WTC11 (cell line): ENCODE results near the gene SPINK6.

ENCODE experiments used
- CREM ChIP-seq: sonication (generic); formaldehyde crosslinking; IDR thresholded peaks from 2 replicates; pipeline ENCODE4 v1.8.1; 2022; ENCODE audit warnings: mild to moderate bottlenecking, missing genetic modification reagents, moderate library complexity
- ELF4 ChIP-seq: sonication (generic); formaldehyde crosslinking; IDR thresholded peaks from 2 replicates; pipeline ENCODE4 v1.8.1; 2022; ENCODE audit warnings: low read depth, mild to moderate bottlenecking, moderate library complexity, missing genetic modification reagents
- MAX ChIP-seq: sonication (generic); formaldehyde crosslinking; IDR thresholded peaks from 2 replicates; pipeline ENCODE4 v1.8.0; 2022; ENCODE audit warnings: mild to moderate bottlenecking, missing genetic modification reagents
- NR1H2 ChIP-seq: sonication (generic); formaldehyde crosslinking; IDR thresholded peaks from 2 replicates; pipeline ENCODE4 v1.9.0; 2021; ENCODE audit warnings: mild to moderate bottlenecking, moderate library complexity, missing genetic modification reagents
- TP53 ChIP-seq: sonication (generic); formaldehyde crosslinking; IDR thresholded peaks from 2 replicates; pipeline ENCODE4 v1.8.1; 2023; ENCODE audit warnings: mild to moderate bottlenecking, missing genetic modification reagents
- USF1 ChIP-seq: sonication (generic); formaldehyde crosslinking; IDR thresholded peaks from 2 replicates; pipeline ENCODE4 v1.8.0; 2022; ENCODE audit warnings: mild to moderate bottlenecking, missing genetic modification reagents
- ZNF512 ChIP-seq: sonication (generic); formaldehyde crosslinking; IDR thresholded peaks from 2 replicates; pipeline ENCODE4 v1.8.1; 2022; ENCODE audit warnings: missing genetic modification reagents, borderline replicate concordance
- TF ChIP-seq, protein P1 (sequence below): fragments of 200-600 bp; IDR thresholded peaks from 2 replicates; pipeline ENCODE4 v1.8.0; 2022; ENCODE audit warnings: antibody characterized with exemption
- TF ChIP-seq, protein P2 (sequence below): sonication (generic); formaldehyde crosslinking; IDR thresholded peaks from 2 replicates; pipeline ENCODE4 v1.8.1; 2022; ENCODE audit warnings: low read depth, mild to moderate bottlenecking, moderate library complexity, missing genetic modification reagents, borderline replicate concordance
- TF ChIP-seq, protein P3 (sequence below): sonication (generic); formaldehyde crosslinking; IDR thresholded peaks from 2 replicates; pipeline ENCODE4 v1.8.1; 2022; ENCODE audit warnings: low read depth, missing genetic modification reagents, borderline replicate concordance
- TF ChIP-seq, protein P4 (sequence below): sonication (generic); formaldehyde crosslinking; IDR thresholded peaks from 2 replicates; pipeline ENCODE4 v1.8.1; 2023; ENCODE audit warnings: mild to moderate bottlenecking, missing genetic modification reagents, moderate library complexity

GRCh38 chr5:148177207-148177606 lies 25.6 kb upstream of the SPINK6 start:
- TF ChIP-seq, protein P1, sequence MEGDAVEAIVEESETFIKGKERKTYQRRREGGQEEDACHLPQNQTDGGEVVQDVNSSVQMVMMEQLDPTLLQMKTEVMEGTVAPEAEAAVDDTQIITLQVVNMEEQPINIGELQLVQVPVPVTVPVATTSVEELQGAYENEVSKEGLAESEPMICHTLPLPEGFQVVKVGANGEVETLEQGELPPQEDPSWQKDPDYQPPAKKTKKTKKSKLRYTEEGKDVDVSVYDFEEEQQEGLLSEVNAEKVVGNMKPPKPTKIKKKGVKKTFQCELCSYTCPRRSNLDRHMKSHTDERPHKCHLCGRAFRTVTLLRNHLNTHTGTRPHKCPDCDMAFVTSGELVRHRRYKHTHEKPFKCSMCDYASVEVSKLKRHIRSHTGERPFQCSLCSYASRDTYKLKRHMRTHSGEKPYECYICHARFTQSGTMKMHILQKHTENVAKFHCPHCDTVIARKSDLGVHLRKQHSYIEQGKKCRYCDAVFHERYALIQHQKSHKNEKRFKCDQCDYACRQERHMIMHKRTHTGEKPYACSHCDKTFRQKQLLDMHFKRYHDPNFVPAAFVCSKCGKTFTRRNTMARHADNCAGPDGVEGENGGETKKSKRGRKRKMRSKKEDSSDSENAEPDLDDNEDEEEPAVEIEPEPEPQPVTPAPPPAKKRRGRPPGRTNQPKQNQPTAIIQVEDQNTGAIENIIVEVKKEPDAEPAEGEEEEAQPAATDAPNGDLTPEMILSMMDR: no peak
- no peak for TF ChIP-seq CREM
- TF ChIP-seq USF1 (CRISPR knock-in tag): no peak
- no peak for TF ChIP-seq TP53 (CRISPR knock-in tag)
- TF ChIP-seq MAX: no peak
- TF ChIP-seq, protein P2, sequence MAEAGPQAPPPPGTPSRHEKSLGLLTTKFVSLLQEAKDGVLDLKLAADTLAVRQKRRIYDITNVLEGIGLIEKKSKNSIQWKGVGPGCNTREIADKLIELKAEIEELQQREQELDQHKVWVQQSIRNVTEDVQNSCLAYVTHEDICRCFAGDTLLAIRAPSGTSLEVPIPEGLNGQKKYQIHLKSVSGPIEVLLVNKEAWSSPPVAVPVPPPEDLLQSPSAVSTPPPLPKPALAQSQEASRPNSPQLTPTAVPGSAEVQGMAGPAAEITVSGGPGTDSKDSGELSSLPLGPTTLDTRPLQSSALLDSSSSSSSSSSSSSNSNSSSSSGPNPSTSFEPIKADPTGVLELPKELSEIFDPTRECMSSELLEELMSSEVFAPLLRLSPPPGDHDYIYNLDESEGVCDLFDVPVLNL (CRISPR knock-in tag): no peak
- TF ChIP-seq, protein P3, sequence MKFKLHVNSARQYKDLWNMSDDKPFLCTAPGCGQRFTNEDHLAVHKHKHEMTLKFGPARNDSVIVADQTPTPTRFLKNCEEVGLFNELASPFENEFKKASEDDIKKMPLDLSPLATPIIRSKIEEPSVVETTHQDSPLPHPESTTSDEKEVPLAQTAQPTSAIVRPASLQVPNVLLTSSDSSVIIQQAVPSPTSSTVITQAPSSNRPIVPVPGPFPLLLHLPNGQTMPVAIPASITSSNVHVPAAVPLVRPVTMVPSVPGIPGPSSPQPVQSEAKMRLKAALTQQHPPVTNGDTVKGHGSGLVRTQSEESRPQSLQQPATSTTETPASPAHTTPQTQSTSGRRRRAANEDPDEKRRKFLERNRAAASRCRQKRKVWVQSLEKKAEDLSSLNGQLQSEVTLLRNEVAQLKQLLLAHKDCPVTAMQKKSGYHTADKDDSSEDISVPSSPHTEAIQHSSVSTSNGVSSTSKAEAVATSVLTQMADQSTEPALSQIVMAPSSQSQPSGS (CRISPR knock-in tag): no peak
- TF ChIP-seq ZNF512 (CRISPR knock-in tag): no peak
- no peak for TF ChIP-seq ELF4 (CRISPR knock-in tag)
- TF ChIP-seq, protein P4, sequence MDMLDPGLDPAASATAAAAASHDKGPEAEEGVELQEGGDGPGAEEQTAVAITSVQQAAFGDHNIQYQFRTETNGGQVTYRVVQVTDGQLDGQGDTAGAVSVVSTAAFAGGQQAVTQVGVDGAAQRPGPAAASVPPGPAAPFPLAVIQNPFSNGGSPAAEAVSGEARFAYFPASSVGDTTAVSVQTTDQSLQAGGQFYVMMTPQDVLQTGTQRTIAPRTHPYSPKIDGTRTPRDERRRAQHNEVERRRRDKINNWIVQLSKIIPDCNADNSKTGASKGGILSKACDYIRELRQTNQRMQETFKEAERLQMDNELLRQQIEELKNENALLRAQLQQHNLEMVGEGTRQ (CRISPR knock-in tag): no peak
- no peak for TF ChIP-seq NR1H2 (CRISPR knock-in tag)
